Neural progenitor cell (in vitro differentiated cells): Measurements from ENCODE around the gene ATP5F1C.

Experiments
- CTCF ChIP-seq: fragments of 200-600 bp; sonication (generic); IDR thresholded peaks from 2 replicates; pipeline ENCODE4 v1.5.1; 2017; ENCODE audit warnings: antibody characterized with exemption, mild to moderate bottlenecking
- EZH2 ChIP-seq: fragments of 200-600 bp; sonication (generic); IDR thresholded peaks from 2 replicates; pipeline ENCODE4 v1.6.1; 2017; ENCODE audit warnings: antibody characterized with exemption, mild to moderate bottlenecking, moderate library complexity
- EZH2phosphoT487 ChIP-seq: fragments of 200-600 bp; sonication (generic); IDR thresholded peaks from 2 replicates; pipeline ENCODE4 v1.6.1; 2017; ENCODE audit warnings: antibody characterized with exemption

GRCh38 chr10:7810443-7810842 lies 22.5 kb downstream of the ATP5F1C start:
- TF ChIP-seq CTCF (no peak), EZH2 (no peak), EZH2phosphoT487 (no peak)
